H9 (cell line): ENCODE data around the gene SLC38A1. TPM values are rescaled to one million over a fixed set of nuclear protein-coding genes. Genes with fewer than 3 reads are reported as not detected.
A peak's percentile ranks its signal among the peaks of the same experiment; 100 is the strongest.

Experiments used
- DNase-seq: peaks from one replicate; pipeline ENCODE4 v3.0.0-alpha.2; 2017
- H2AFZ ChIP-seq: one replicate; pipeline ENCODE4 v1.6.1; 2013; ENCODE audit warnings: mild to moderate bottlenecking, low read length, control low read depth, moderate library complexity
- H2AK5ac ChIP-seq: 2 replicates; pipeline ENCODE4 v1.6.1; 2013; ENCODE audit warnings: low read length, control low read depth, mixed read lengths; ENCODE audit not compliant: insufficient read length
- H2BK120ac ChIP-seq: one replicate; pipeline ENCODE4 v1.6.1; 2013; ENCODE audit warnings: low read depth, mild to moderate bottlenecking, low read length, control low read depth, inconsistent platforms; ENCODE audit not compliant: poor library complexity, severe bottlenecking
- H2BK12ac ChIP-seq: 2 replicates; pipeline ENCODE4 v1.6.1; 2013; ENCODE audit warnings: low read length, control low read depth, mixed read lengths, low read depth; ENCODE audit not compliant: insufficient read length
- H2BK15ac ChIP-seq: 2 replicates; pipeline ENCODE4 v1.6.1; 2013; ENCODE audit warnings: low read depth, low read length, control low read depth
- H2BK20ac ChIP-seq: one replicate; pipeline ENCODE4 v1.6.1; 2013; ENCODE audit warnings: low read depth, mild to moderate bottlenecking, low read length, control low read depth, inconsistent platforms; ENCODE audit not compliant: poor library complexity, severe bottlenecking
- H2BK5ac ChIP-seq: 2 replicates; pipeline ENCODE4 v1.6.1; 2013; ENCODE audit warnings: low read length, control low read depth, mixed read lengths; ENCODE audit not compliant: insufficient read length
- H3K14ac ChIP-seq: 2 replicates; pipeline ENCODE4 v1.6.1; 2013; ENCODE audit warnings: low read length, control low read depth; ENCODE audit not compliant: insufficient read depth
- H3K18ac ChIP-seq: 2 replicates; pipeline ENCODE4 v1.6.1; 2013; ENCODE audit warnings: low read depth, mild to moderate bottlenecking, mixed read lengths, low read length, control low read depth; ENCODE audit not compliant: insufficient read length
- H3K23ac ChIP-seq: 2 replicates; pipeline ENCODE4 v1.6.1; 2013; ENCODE audit warnings: low read length, control low read depth, mixed read lengths, low read depth; ENCODE audit not compliant: insufficient read length
- H3K23me2 ChIP-seq: 2 replicates; pipeline ENCODE4 v1.6.1; 2013; ENCODE audit warnings: low read depth, mild to moderate bottlenecking, mixed read lengths, low read length, control low read depth; ENCODE audit not compliant: insufficient read length, poor library complexity, severe bottlenecking
- H3K27ac ChIP-seq: 2 replicates; pipeline ENCODE4 v1.5.1; 2013; ENCODE audit warnings: low read length, control low read depth, mixed read lengths, low read depth; ENCODE audit not compliant: insufficient read length
- H3K27me3 ChIP-seq: 2 replicates; pipeline ENCODE4 v1.6.1; 2013; ENCODE audit warnings: low read length, control low read depth, inconsistent platforms; ENCODE audit not compliant: insufficient read depth
- H3K4ac ChIP-seq: 2 replicates; pipeline ENCODE4 v1.6.1; 2013; ENCODE audit warnings: low read depth, mild to moderate bottlenecking, control low read depth, inconsistent platforms, low read length, moderate library complexity
- H3K4me1 ChIP-seq: 2 replicates; pipeline ENCODE4 v1.6.1; 2013; ENCODE audit warnings: low read length, control low read depth, inconsistent platforms; ENCODE audit not compliant: insufficient read depth
- H3K4me2 ChIP-seq: 2 replicates; pipeline ENCODE4 v1.6.1; 2013; ENCODE audit warnings: low read length, control low read depth, mixed read lengths; ENCODE audit not compliant: insufficient read length, insufficient read depth
- H3K56ac ChIP-seq: 2 replicates; pipeline ENCODE4 v1.6.1; 2013; ENCODE audit warnings: low read depth, mild to moderate bottlenecking, mixed read lengths, low read length, control low read depth; ENCODE audit not compliant: insufficient read length
- H3K79me1 ChIP-seq: 2 replicates; pipeline ENCODE4 v1.6.1; 2013; ENCODE audit warnings: low read depth, mild to moderate bottlenecking, moderate library complexity, low read length, control low read depth, inconsistent platforms; ENCODE audit not compliant: insufficient read depth, poor library complexity, severe bottlenecking
- H3K79me2 ChIP-seq: 2 replicates; pipeline ENCODE4 v1.6.1; 2013; ENCODE audit warnings: low read length, control low read depth, inconsistent platforms; ENCODE audit not compliant: insufficient read depth
- H3K9ac ChIP-seq: 2 replicates; pipeline ENCODE4 v1.6.1; 2013; ENCODE audit warnings: low read length, control low read depth, mixed read lengths; ENCODE audit not compliant: insufficient read length; ENCODE audit errors: extremely low read depth
- H3K9me3 ChIP-seq: one replicate; pipeline ENCODE4 v1.6.1; 2013; ENCODE audit warnings: low read depth, low read length, inconsistent platforms; ENCODE audit not compliant: control insufficient read depth
- H3T11ph ChIP-seq: one replicate; pipeline ENCODE4 v1.6.1; 2013; ENCODE audit warnings: mild to moderate bottlenecking, low read length, control low read depth, inconsistent platforms
- H4K20me1 ChIP-seq: one replicate; pipeline ENCODE4 v1.6.1; 2013; ENCODE audit not compliant: control insufficient read depth, insufficient read length, insufficient read depth
- H4K5ac ChIP-seq: 2 replicates; pipeline ENCODE4 v1.6.1; 2013; ENCODE audit warnings: low read depth, mild to moderate bottlenecking, mixed read lengths, low read length, control low read depth; ENCODE audit not compliant: insufficient read length
- H4K8ac ChIP-seq: replicated peaks from 2 replicates; pipeline ENCODE4 v1.6.1; 2013; ENCODE audit warnings: low read length, control low read depth, mixed read lengths, low read depth; ENCODE audit not compliant: insufficient read length
- H4K91ac ChIP-seq: 2 replicates; pipeline ENCODE4 v1.6.1; 2013; ENCODE audit warnings: low read depth, mild to moderate bottlenecking, moderate library complexity, mixed read lengths, low read length, control low read depth; ENCODE audit not compliant: insufficient read length
- H3K27ac Mint-ChIP-seq, 3 experiments: 2 replicates in 2 of 3; 3 replicates in 1 of 3; pipeline ENCODE4 v1.8.0; 2020 to 2021; ENCODE audit warnings: mixed read lengths in 3 of 3, mild to moderate bottlenecking in 1 of 3, moderate library complexity in 1 of 3
- H3K27me3 Mint-ChIP-seq: 2 replicates; pipeline ENCODE4 v1.8.0; 2021; ENCODE audit warnings: low read depth, mild to moderate bottlenecking, moderate library complexity, mixed read lengths
- H3K36me3 Mint-ChIP-seq, 3 experiments: 2 replicates in 2 of 3; 3 replicates in 1 of 3; pipeline ENCODE4 v1.8.0; 2020 to 2021; ENCODE audit warnings: low read depth in 3 of 3, mixed read lengths in 3 of 3; ENCODE audit not compliant: insufficient read depth in 1 of 3
- H3K4me1 Mint-ChIP-seq, 2 experiments: 2 replicates each; pipeline ENCODE4 v1.8.0; 2020; ENCODE audit warnings: mixed read lengths in 2 of 2
- H3K4me3 Mint-ChIP-seq, 2 experiments: 2 replicates in 1 of 2; 3 replicates in 1 of 2; pipeline ENCODE4 v1.8.0; 2020 to 2021; ENCODE audit warnings: mild to moderate bottlenecking in 2 of 2, mixed read lengths in 2 of 2, moderate library complexity in 1 of 2
- H3K9me3 Mint-ChIP-seq, 2 experiments: 2 replicates in 1 of 2; 3 replicates in 1 of 2; pipeline ENCODE4 v1.8.0; 2020; ENCODE audit warnings: mild to moderate bottlenecking in 2 of 2, mixed read lengths in 2 of 2, moderate library complexity in 1 of 2
- WGBS: extraction: QIAGEN DNeasy Blood & Tissue Kit; methylation state at CpG from one replicate; pipeline ENCODE4 v1.1.7; 2013; ENCODE audit warnings: missing lambda C conversion rate, low lambda C conversion rate, mixed read lengths; ENCODE audit not compliant: insufficient read length; ENCODE audit errors: extremely low coverage; 5-methylcytosine and 5-hydroxymethylcytosine counted together
- total RNA-seq: library from RNA; stranded (reverse); gene quantifications from 2 replicates; pipeline ENCODE4 v1.2.1, GENCODE V29; 2021
- TF ChIP-seq, protein P1 (sequence below): fragments of 200-600 bp; sonication (generic); conservative IDR thresholded peaks from 3 replicates; pipeline ENCODE4 v1.8.0; 2021; ENCODE audit warnings: antibody characterized with exemption, mild to moderate bottlenecking

SLC38A1 gene
- total RNA-seq, 1 experiment from 2014 or later = 216 TPM

DNA sequence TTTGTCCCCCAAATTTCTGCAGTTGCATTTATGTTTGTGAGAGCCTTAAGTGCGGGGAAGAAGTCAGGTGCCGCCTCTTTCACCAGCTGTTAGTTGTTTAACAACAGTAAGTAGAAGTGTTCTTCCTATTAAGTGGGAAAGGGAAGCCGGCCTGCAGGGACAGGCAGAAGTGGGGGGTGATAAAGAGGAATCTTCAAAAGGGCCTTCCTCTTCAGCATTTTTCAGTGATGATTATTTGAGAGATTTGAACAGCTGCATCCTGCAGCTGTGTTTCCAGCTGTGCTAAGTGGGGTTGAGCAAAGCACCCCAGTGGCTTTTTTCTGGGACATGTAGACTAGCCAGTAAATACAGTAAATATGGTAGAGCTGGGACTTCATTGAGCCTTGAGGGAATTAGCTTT, 32.1 kb upstream of the SLC38A1 start:
- Histone ChIP-seq H3K4me2 (no peak overlapping the region), H3K27ac (no peak overlapping the region), H3K79me1 (no peaks in the 10 kb centered on the region), H3K79me2 (no peaks in the 10 kb centered on the region), H3K23me2 (no peaks in the 10 kb centered on the region), H3K56ac (no peak overlapping the region), H3K9me3 (no peaks in the 10 kb centered on the region), H3T11ph (no peak overlapping the region), H2BK120ac (no peak overlapping the region), H4K91ac (no peak overlapping the region), H2AFZ (peak overlapping the region; percentile 22), H2BK20ac (no peak overlapping the region), H4K5ac (no peak overlapping the region), H3K18ac (no peak overlapping the region), H2BK15ac (no peak overlapping the region), H3K14ac (no peak overlapping the region), H4K20me1 (no peaks in the 10 kb centered on the region), H2AK5ac (no peak overlapping the region), H3K27me3 (no peaks in the 10 kb centered on the region), H3K4me1 (peaks cover 5% of the 10 kb centered on the region; the same call in 1 of the 2 replicates), H3K23ac (no peak overlapping the region), H4K8ac (no peak overlapping the region), H3K9ac (no peak overlapping the region), H3K4ac (no peak overlapping the region), H2BK5ac (no peak overlapping the region), H2BK12ac (no peak overlapping the region)
- peaks cover 13 to 16% of the 10 kb centered on the region in 2 experiments for H3K9me3 Mint-ChIP-seq
- peaks cover 9% of the 10 kb centered on the region for H3K27me3 Mint-ChIP-seq
- peaks cover 0 to 16% (median 8%) of the 10 kb centered on the region in 3 experiments; a peak in 5 of 7 replicates for H3K36me3 Mint-ChIP-seq
- WGBS = no CpG with 5 or more reads among the region's 3 CpGs
- DNase-seq = no peak
- TF ChIP-seq, protein P1, sequence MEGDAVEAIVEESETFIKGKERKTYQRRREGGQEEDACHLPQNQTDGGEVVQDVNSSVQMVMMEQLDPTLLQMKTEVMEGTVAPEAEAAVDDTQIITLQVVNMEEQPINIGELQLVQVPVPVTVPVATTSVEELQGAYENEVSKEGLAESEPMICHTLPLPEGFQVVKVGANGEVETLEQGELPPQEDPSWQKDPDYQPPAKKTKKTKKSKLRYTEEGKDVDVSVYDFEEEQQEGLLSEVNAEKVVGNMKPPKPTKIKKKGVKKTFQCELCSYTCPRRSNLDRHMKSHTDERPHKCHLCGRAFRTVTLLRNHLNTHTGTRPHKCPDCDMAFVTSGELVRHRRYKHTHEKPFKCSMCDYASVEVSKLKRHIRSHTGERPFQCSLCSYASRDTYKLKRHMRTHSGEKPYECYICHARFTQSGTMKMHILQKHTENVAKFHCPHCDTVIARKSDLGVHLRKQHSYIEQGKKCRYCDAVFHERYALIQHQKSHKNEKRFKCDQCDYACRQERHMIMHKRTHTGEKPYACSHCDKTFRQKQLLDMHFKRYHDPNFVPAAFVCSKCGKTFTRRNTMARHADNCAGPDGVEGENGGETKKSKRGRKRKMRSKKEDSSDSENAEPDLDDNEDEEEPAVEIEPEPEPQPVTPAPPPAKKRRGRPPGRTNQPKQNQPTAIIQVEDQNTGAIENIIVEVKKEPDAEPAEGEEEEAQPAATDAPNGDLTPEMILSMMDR = no peak
- peaks cover 34 to 36% of the 10 kb centered on the region in 2 experiments for H3K4me1 Mint-ChIP-seq
- no peak overlapping the region for H3K4me3 Mint-ChIP-seq
- H3K27ac Mint-ChIP-seq = no peak overlapping the region; a peak in 1 of 7 replicates
